H1 (cell line): ENCODE data around the gene CPA1. TPM values are rescaled to one million over a fixed set of nuclear protein-coding genes. Genes with fewer than 3 reads are reported as not detected.

ENCODE experiments used
- BCL11A ChIP-seq, 2 experiments: IDR thresholded peaks; one replicate each; pipeline ENCODE4 v1.6.1; 2011; ENCODE audit warnings: low read depth in 2 of 2, low read length in 2 of 2, mild to moderate bottlenecking in 2 of 2
- CBX8 ChIP-seq: fragments of 300-800, 300-1000 bp; sonication (generic); IDR thresholded peaks from 2 replicates; pipeline ENCODE4 v1.7.1; 2016; ENCODE audit warnings: low read depth, low read length, borderline replicate concordance
- CEBPB ChIP-seq: IDR thresholded peaks from 2 replicates; pipeline ENCODE4 v1.6.1; 2012; ENCODE audit warnings: low read depth, low read length
- CHD2 ChIP-seq: IDR thresholded peaks from 2 replicates; pipeline ENCODE4 v1.6.1; 2012; ENCODE audit warnings: low read length, improper control_type of control experiment
- CREB1 ChIP-seq: IDR thresholded peaks from 2 replicates; pipeline ENCODE4 v1.6.1; 2012; ENCODE audit warnings: inconsistent platforms
- CTBP2 ChIP-seq: IDR thresholded peaks from 2 replicates; pipeline ENCODE4 v1.7.0; 2011; ENCODE audit warnings: borderline replicate concordance, mild to moderate bottlenecking, moderate library complexity, mixed read lengths, low read length; ENCODE audit not compliant: insufficient read depth, insufficient read length
- EP300 ChIP-seq, 2 experiments: IDR thresholded peaks; 1 replicate in 1 of 2; 2 replicates in 1 of 2; pipeline ENCODE4 v1.6.1; 2011 to 2012; ENCODE audit warnings: low read depth in 2 of 2, low read length in 2 of 2, mild to moderate bottlenecking in 2 of 2, borderline replicate concordance in 1 of 2, inconsistent platforms in 1 of 2, moderate library complexity in 1 of 2
- FOSL1 ChIP-seq: IDR thresholded peaks from 2 replicates; pipeline ENCODE4 v1.6.1; 2011; ENCODE audit warnings: mild to moderate bottlenecking, low read depth, low read length, moderate library complexity; ENCODE audit not compliant: insufficient read depth
- GABPA ChIP-seq: IDR thresholded peaks from 2 replicates; pipeline ENCODE4 v1.6.1; 2011; ENCODE audit warnings: mild to moderate bottlenecking, low read length, moderate library complexity, borderline replicate concordance; ENCODE audit not compliant: insufficient read depth
- GTF2F1 ChIP-seq: IDR thresholded peaks from 2 replicates; pipeline ENCODE4 v1.6.1; 2012; ENCODE audit warnings: low read depth, low read length, improper control_type of control experiment, borderline replicate concordance
- KDM1A ChIP-seq: fragments of 200-600, 300-600 bp; sonication (generic); IDR thresholded peaks from 2 replicates; pipeline ENCODE4 v1.7.1; 2016; ENCODE audit warnings: mild to moderate bottlenecking, low read length, borderline replicate concordance
- KDM5A ChIP-seq: fragments of 200-600 bp; IDR thresholded peaks from 2 replicates; pipeline ENCODE4 v1.7.1; 2012; ENCODE audit warnings: mild to moderate bottlenecking, low read length, inconsistent platforms, mixed read lengths
- NRF1 ChIP-seq: IDR thresholded peaks from 2 replicates; pipeline ENCODE4 v1.6.1; 2011; ENCODE audit warnings: mild to moderate bottlenecking, low read depth, low read length, improper control_type of control experiment
- RAD21 ChIP-seq, 2 experiments: IDR thresholded peaks in 1 of 2; conservative IDR thresholded peaks in 1 of 2; 2 replicates each; pipeline ENCODE4 v1.6.1; 2011; ENCODE audit warnings: low read depth in 2 of 2, low read length in 2 of 2, improper control_type of control experiment in 1 of 2, inconsistent platforms in 1 of 2, mild to moderate bottlenecking in 1 of 2, moderate library complexity in 1 of 2
- RNF2 ChIP-seq: fragments of 200-900, 300-1000 bp; sonication (generic); IDR thresholded peaks from 2 replicates; pipeline ENCODE4 v1.7.1; 2016; ENCODE audit warnings: borderline replicate concordance, low read depth, mild to moderate bottlenecking, antibody characterized with exemption, low read length; ENCODE audit not compliant: poor library complexity, severe bottlenecking; ENCODE audit errors: missing control alignments
- SIRT6 ChIP-seq: IDR thresholded peaks from one replicate; pipeline ENCODE4 v1.7.1; 2012; ENCODE audit warnings: low read length, inconsistent platforms
- SP1 ChIP-seq: IDR thresholded peaks from 2 replicates; pipeline ENCODE4 v1.6.1; 2011; ENCODE audit warnings: low read depth, low read length
- SP2 ChIP-seq: IDR thresholded peaks from 2 replicates; pipeline ENCODE4 v1.6.1; 2012; ENCODE audit warnings: mild to moderate bottlenecking, low read length, inconsistent platforms
- SP4 ChIP-seq: IDR thresholded peaks from 2 replicates; pipeline ENCODE4 v1.6.1; 2012; ENCODE audit warnings: low read length, inconsistent platforms
- SRF ChIP-seq: IDR thresholded peaks from 2 replicates; pipeline ENCODE4 v1.6.1; 2011; ENCODE audit warnings: mild to moderate bottlenecking, low read depth, low read length, moderate library complexity
- SUZ12 ChIP-seq: fragments of 200-600 bp; sonication (generic); IDR thresholded peaks from 2 replicates; pipeline ENCODE4 v1.6.1; 2012; ENCODE audit warnings: mild to moderate bottlenecking, inconsistent platforms, low read length, moderate library complexity, mixed read lengths
- polyA plus RNA-seq, 7 experiments: library from polyadenylated mRNA; depleted of rRNA in 3 of 7; stranded (reverse) in 5 of 7; unstranded in 2 of 7; fragments of >200 nt in 5 of 7; fragments of 200-250 nt in 2 of 7; gene quantifications; 1 replicate in 5 of 7; 2 replicates in 1 of 7; 4 replicates in 1 of 7; pipeline versions ENCODE4 v1.2.1 to v1.2.3, GENCODE V29; 2011 to 2013; ENCODE audit warnings: missing spikeins in 2 of 7, mixed read lengths in 2 of 7
- total RNA-seq: library from RNA; stranded (reverse); fragmentation: NEBNext Ultra II Directional; extraction: Animal tissue kit (Norgen Biotek cat#: 25700); gene quantifications from 2 replicates; pipeline ENCODE4 v1.2.1, GENCODE V29; 2021

Gene CPA1
- total and polyA plus RNA-seq, 2 of the 8 experiments (the other 6 are each of a cell fraction or from before 2014, with no cell fraction given): not detected

DNA sequence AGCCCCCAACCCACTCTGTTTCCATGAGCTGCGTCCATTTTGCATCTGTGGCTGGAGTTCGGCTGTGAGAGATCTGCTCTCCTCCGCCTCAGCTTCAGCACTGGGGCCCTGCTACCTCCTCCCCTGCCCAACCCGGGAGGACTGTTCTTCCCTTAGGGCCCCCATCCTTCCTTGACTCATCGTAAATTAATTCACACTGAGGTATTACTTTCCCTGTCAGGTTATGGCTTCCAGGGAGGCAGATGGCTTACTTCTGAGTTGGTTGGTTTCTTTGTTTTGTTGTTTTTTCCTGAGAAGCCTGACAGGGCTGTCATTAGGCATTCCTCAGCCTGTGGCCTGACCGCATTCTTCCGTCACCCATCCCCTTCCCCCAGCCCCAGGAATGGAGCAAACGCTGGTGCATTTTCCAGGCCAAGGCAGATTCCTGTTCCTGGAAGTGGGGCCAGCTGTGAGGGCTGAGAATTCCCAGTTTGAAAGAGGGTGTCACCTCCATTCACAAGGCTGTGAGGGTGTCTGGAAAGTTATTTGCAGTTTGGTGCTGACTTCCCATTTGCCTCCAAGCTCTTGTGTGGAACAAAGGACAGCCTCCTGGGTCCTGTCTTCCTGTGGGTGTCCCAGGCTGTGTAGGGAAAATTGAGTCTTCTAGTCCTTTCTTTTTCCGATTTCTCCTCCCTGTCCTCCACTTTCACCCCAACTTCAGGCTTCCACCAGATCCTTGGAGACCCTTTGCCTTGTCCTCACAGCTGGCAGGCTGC lies 24.0 kb upstream of the CPA1 start (continued):
- TF ChIP-seq SRF (no peak), RNF2 (no peak), SP2 (no peak), SP4 (no peak), EP300 (IDR thresholded peaks at IDR 0.05; ENCODE audit: borderline replicate concordance in 1 of 2, low read depth in 2 of 2, low read length in 2 of 2) (peak in 1 of 2 experiments; percentile 87; a peak in 1 of 3 replicates), GTF2F1 (no peak), KDM1A (no peak), RAD21 (IDR thresholded peaks at IDR 0.05 in 1 of 2, conservative IDR thresholded peaks at IDR 0.05 in 1 of 2; ENCODE audit: low read depth in 2 of 2, low read length in 2 of 2) (no peak; a peak in 1 of 4 replicates), SUZ12 (no peak), NRF1 (no peak), GABPA (no peak), CTBP2 (peak; percentile 99), BCL11A (IDR thresholded peaks at IDR 0.05; ENCODE audit: low read depth in 2 of 2, low read length in 2 of 2) (no peak), CHD2 (peak; percentile 54; the same call in 1 of the 2 replicates), SP1 (peak; percentile 91), KDM5A (no peak), FOSL1 (no peak), CEBPB (no peak), CBX8 (no peak), SIRT6 (no peak), CREB1 (no peak)
